HepG2 (cell line): Measurements from ENCODE around the gene NEDD4L. TPM values are rescaled to one million over a fixed set of nuclear protein-coding genes. Genes with fewer than 3 reads are reported as not detected.

Experiments used
- ADNP ChIP-seq: sonication (generic); formaldehyde crosslinking; IDR thresholded peaks from 2 replicates; pipeline ENCODE4 v1.4.0; 2020; ENCODE audit warnings: missing genetic modification reagents
- ATF7-NPFF ChIP-seq: sonication (generic); formaldehyde crosslinking; IDR thresholded peaks from 2 replicates; pipeline ENCODE4 v1.8.1; 2023; ENCODE audit warnings: mild to moderate bottlenecking, low read depth, missing genetic modification reagents, moderate library complexity
- DNMT3B ChIP-seq: conservative IDR thresholded peaks from 2 replicates; pipeline ENCODE4 v1.6.1; 2016; ENCODE audit warnings: missing biosample characterization, control low read depth
- FOSL2 ChIP-seq: sonication (generic); formaldehyde crosslinking; IDR thresholded peaks from 2 replicates; pipeline ENCODE4 v1.4.0; 2020; ENCODE audit warnings: missing genetic modification reagents
- KDM4B ChIP-seq: sonication (generic); formaldehyde crosslinking; IDR thresholded peaks from 2 replicates; pipeline ENCODE4 v1.4.0; 2020; ENCODE audit warnings: missing genetic modification reagents
- KIAA2018 ChIP-seq: sonication (generic); formaldehyde crosslinking; IDR thresholded peaks from 2 replicates; pipeline ENCODE4 v1.5.0; 2020; ENCODE audit warnings: mild to moderate bottlenecking, missing genetic modification reagents, borderline replicate concordance
- PAF1 ChIP-seq: IDR thresholded peaks from 2 replicates; pipeline ENCODE4 v1.6.1; 2016; ENCODE audit warnings: missing genetic modification reagents, missing compliant biosample characterization
- POLR2A ChIP-seq, 2 experiments: IDR thresholded peaks; 2 replicates each; pipeline ENCODE4 v1.6.1; 2011; ENCODE audit warnings: low read depth in 2 of 2, low read length in 2 of 2, mild to moderate bottlenecking in 1 of 2, moderate library complexity in 1 of 2; ENCODE audit not compliant: insufficient read depth in 1 of 2
- POLR2AphosphoS5 ChIP-seq: IDR thresholded peaks from 2 replicates; pipeline ENCODE4 v1.6.1; 2012; ENCODE audit warnings: low read depth, low read length
- POLR2G ChIP-seq: fragments of 200-400 bp; formaldehyde crosslinking; IDR thresholded peaks from 2 replicates; pipeline ENCODE4 v1.6.1; 2018; ENCODE audit warnings: mild to moderate bottlenecking, low read depth, low read length, moderate library complexity
- RBM22 ChIP-seq: fragments of 200-400 bp; formaldehyde crosslinking; optimal IDR thresholded peaks from 2 replicates; pipeline ENCODE3; 2017; ENCODE audit warnings: mild to moderate bottlenecking, low read length, moderate library complexity
- RORA ChIP-seq: sonication (generic); formaldehyde crosslinking; IDR thresholded peaks from 2 replicates; pipeline ENCODE4 v1.5.0; 2020; ENCODE audit warnings: mild to moderate bottlenecking, missing genetic modification reagents, moderate library complexity
- SAP130 ChIP-seq: IDR thresholded peaks from 2 replicates; pipeline ENCODE4 v1.6.1; 2016; ENCODE audit warnings: low read depth
- TGIF2 ChIP-seq: IDR thresholded peaks from 2 replicates; pipeline ENCODE4 v1.6.1; 2016; ENCODE audit warnings: control low read depth, missing compliant biosample characterization
- ZNF224 ChIP-seq: sonication (generic); formaldehyde crosslinking; IDR thresholded peaks from 2 replicates; pipeline ENCODE4 v1.5.0; 2020; ENCODE audit warnings: mild to moderate bottlenecking, missing genetic modification reagents
- ZNF761 ChIP-seq: sonication (generic); formaldehyde crosslinking; conservative IDR thresholded peaks from 2 replicates; pipeline ENCODE4 v1.4.0; 2020; ENCODE audit warnings: mild to moderate bottlenecking, missing genetic modification reagents
- polyA plus RNA-seq, 8 experiments: library from polyadenylated mRNA; depleted of rRNA in 3 of 8; stranded (reverse) in 7 of 8; unstranded in 1 of 8; fragments of >200 nt; fragmentation: Illumina TruSeq in 4 of 8; extraction: Trizol in 4 of 8; gene quantifications; 2 replicates each; pipeline versions ENCODE4 v1.2.1 to v1.2.3, GENCODE V29; 2011 to 2016; ENCODE audit warnings: low read depth in 4 of 8, missing spikeins in 1 of 8, mixed read lengths in 1 of 8; ENCODE audit not compliant: insufficient read depth in 1 of 8
- total RNA-seq, 5 experiments: library from RNA; depleted of rRNA; stranded (reverse); fragments of >200 nt; fragmentation: Illumina TruSeq; extraction: Trizol; gene quantifications; 2 replicates each; pipeline ENCODE4 v1.2.3, GENCODE V29; 2016; ENCODE audit warnings: low read depth in 1 of 5

The NEDD4L gene
- total and polyA plus RNA-seq, 2 of the 13 experiments (the other 11 are each of a cell fraction or from before 2014, with no cell fraction given), result 168 to 390 TPM

DNA sequence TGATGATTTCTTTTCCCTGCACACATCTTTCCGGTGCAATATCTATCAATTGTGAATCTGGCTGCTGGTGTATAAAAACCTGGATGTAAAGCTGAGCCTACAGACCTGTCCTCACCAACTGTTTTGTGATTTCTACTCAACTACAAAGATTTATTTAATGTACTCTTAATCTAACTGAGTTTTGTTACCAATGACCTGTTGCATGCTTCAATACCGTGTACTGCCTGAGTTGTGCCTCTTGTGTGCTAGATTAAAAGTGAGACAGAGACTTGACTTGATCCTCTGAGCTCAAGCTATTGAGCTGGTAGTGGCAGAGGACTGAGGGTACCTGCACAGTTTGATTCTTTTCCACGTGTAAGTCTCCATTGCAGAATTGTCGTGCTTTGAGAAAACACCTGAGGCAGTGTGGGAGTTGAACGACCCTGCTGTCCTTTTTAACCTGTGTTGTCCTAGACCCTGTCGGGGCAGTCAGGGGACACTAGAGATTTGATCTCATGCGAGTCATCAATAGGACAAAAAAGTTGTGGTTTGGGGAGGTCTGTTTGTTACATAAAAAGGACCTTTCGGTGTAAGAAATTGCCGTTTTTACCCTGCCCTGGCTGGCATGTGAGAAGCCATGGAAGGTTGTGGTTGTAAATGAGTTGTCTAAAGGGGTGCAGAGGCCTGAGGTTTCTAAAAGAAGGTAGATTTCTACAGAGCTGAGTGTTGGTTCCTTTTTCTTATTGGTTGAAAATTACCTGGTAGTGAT lies 353.5 kb downstream of the NEDD4L start (continued):
- TF ChIP-seq KIAA2018 (CRISPR knock-in tag) (no peak), DNMT3B (CRISPR knock-in tag) (0 out of 2 replicates have a peak, but pooled peaks have one; percentile 39), TGIF2 (0 out of 2 replicates have a peak, but pooled peaks have one; percentile 15), POLR2AphosphoS5 (peak; percentile 55), ZNF761 (CRISPR knock-in tag) (no peak), RBM22 (peak; percentile 96), SAP130 (CRISPR knock-in tag) (0 out of 2 replicates have a peak, but pooled peaks have one; percentile 28), FOSL2 (CRISPR knock-in tag) (peak; percentile 42; the same call in 1 of the 2 replicates), RORA (0 out of 2 replicates have a peak, but pooled peaks have one; percentile 46), KDM4B (CRISPR knock-in tag) (no peak), POLR2A (IDR thresholded peaks at IDR 0.05; ENCODE audit: insufficient read depth in 1 of 2, low read depth in 2 of 2, low read length in 2 of 2) (0 out of 4 replicates have a peak, but pooled peaks of 1 of the 2 experiments have one; percentile 37), ZNF224 (CRISPR knock-in tag) (no peak), ADNP (CRISPR knock-in tag) (no peak), PAF1 (CRISPR knock-in tag) (peak; percentile 87), ATF7-NPFF (CRISPR knock-in tag) (no peak), POLR2G (peak; percentile 63)
